Dendritic cell treated with granulocyte-macrophage colony-stimulating factor and Interleukin-4, amounts not matched to agents 40 ng/mL and 50 ng/mL, for 4 days (primary cell): Measurements from ENCODE around the gene PDIA2.
"Not testable (repeated sequence)": the region's sequence is repeated elsewhere in the genome, so short reads cannot be mapped to it uniquely, and the experiment has no call there.

ENCODE experiments used
- H3K27ac Mint-ChIP-seq: one replicate; pipeline ENCODE4 v1.8.0; 2022; ENCODE audit warnings: mild to moderate bottlenecking, mixed read lengths
- H3K27me3 Mint-ChIP-seq: one replicate; pipeline ENCODE4 v1.8.0; 2022; ENCODE audit warnings: mild to moderate bottlenecking, mixed read lengths
- H3K36me3 Mint-ChIP-seq: one replicate; pipeline ENCODE4 v1.8.0; 2022; ENCODE audit warnings: low read depth, mixed read lengths
- H3K4me1 Mint-ChIP-seq: one replicate; pipeline ENCODE4 v1.8.0; 2022; ENCODE audit warnings: low read depth, mixed read lengths
- H3K4me3 Mint-ChIP-seq: one replicate; pipeline ENCODE4 v1.8.0; 2022; ENCODE audit warnings: mild to moderate bottlenecking, moderate library complexity, mixed read lengths
- H3K9me3 Mint-ChIP-seq: one replicate; pipeline ENCODE4 v1.8.0; 2022; ENCODE audit warnings: mixed read lengths
- intact Hi-C: fragments of 100-400 bp; cut with micrococcal nuclease; formaldehyde crosslinking; loops from one replicate; pipeline ENCODE4 v1.15.0; 2022

Gene PDIA2

DNA sequence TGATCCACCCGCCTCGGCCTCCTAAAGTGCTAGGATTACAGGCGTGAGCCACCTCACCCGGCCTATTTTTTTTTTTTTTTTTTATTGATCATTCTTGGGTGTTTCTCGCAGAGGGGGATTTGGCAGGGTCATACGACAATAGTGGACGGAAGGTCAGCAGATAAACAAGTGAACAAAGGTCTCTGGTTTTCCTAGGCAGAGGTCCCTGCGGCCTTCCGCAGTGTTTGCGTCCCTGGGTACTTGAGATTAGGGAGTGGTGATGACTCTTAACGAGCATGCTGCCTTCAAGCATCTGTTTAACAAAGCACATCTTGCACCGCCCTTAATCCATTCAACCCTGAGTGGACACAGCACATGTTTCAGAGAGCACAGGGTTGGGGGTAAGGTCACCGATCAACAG, 24.9 kb upstream of the PDIA2 start:
- H3K4me3 Mint-ChIP-seq, H3K27me3 Mint-ChIP-seq, H3K27ac Mint-ChIP-seq, H3K4me1 Mint-ChIP-seq, H3K9me3 Mint-ChIP-seq, intact Hi-C loops: not testable (repeated sequence)
- peaks cover 97% of the 10 kb centered on the region for H3K36me3 Mint-ChIP-seq

DNA sequence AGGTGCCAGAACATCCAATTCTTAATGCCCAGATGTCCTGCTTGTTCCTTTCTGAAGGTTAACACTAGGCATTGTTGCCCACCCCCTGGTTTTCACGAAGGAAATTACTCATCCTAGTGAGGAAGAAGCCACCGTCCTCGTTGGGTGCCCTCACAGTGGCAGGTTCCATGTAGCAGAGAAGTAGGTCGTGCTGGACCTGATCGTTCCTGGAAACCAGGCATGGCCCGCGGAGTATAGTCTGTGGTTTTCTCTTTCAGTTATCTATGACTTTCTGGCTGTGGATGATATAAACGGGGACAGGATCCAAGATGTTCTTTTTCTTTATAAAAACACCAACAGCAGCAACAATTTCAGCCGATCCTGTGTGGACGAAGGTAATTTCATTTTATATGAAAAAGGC, 23.7 kb upstream of the PDIA2 start:
- no peaks in the 10 kb centered on the region for H3K27me3 Mint-ChIP-seq
- H3K4me3 Mint-ChIP-seq, result no peak overlapping the region
- intact Hi-C loops, result no loop called here
- peaks cover 100% of the 10 kb centered on the region for H3K36me3 Mint-ChIP-seq
- no peaks in the 10 kb centered on the region for H3K4me1 Mint-ChIP-seq
- no peaks in the 10 kb centered on the region for H3K9me3 Mint-ChIP-seq
- H3K27ac Mint-ChIP-seq, result no peak overlapping the region

DNA sequence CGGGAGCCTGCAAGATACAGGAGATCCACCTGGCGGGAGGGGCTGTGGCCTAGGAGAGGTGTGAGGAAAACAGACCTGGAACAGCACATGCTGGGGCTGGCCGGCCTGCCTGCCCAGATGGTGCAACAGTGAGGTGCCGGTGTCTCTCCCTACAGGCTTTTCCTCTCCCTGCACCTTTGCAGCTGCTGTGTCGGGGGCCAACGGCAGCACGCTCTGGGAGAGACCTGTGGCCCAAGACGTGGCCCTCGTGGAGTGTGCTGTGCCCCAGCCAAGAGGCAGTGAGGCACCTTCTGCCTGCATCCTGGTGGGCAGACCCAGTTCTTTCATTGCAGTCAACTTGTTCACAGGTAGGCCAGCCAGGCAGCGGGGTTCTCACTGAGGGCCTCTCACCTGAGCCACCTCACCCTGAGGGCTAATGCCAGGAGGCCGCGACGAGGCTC, 23.1 kb upstream of the PDIA2 start:
- Mint-ChIP-seq H3K36me3 (peaks cover 100% of the 10 kb centered on the region), H3K9me3 (no peaks in the 10 kb centered on the region), H3K27ac (no peak overlapping the region), H3K4me1 (no peaks in the 10 kb centered on the region), H3K27me3 (no peaks in the 10 kb centered on the region), H3K4me3 (no peak overlapping the region)
- intact Hi-C loops, result no loop called here

GRCh38 chr16:260326-260725, 22.6 kb upstream of the PDIA2 start:
- Mint-ChIP-seq H3K36me3 (peaks cover 100% of the 10 kb centered on the region), H3K27me3 (no peaks in the 10 kb centered on the region), H3K27ac (no peak overlapping the region), H3K4me1 (no peaks in the 10 kb centered on the region), H3K4me3 (no peak overlapping the region), H3K9me3 (no peaks in the 10 kb centered on the region)
- intact Hi-C loops, result no loop called here

DNA sequence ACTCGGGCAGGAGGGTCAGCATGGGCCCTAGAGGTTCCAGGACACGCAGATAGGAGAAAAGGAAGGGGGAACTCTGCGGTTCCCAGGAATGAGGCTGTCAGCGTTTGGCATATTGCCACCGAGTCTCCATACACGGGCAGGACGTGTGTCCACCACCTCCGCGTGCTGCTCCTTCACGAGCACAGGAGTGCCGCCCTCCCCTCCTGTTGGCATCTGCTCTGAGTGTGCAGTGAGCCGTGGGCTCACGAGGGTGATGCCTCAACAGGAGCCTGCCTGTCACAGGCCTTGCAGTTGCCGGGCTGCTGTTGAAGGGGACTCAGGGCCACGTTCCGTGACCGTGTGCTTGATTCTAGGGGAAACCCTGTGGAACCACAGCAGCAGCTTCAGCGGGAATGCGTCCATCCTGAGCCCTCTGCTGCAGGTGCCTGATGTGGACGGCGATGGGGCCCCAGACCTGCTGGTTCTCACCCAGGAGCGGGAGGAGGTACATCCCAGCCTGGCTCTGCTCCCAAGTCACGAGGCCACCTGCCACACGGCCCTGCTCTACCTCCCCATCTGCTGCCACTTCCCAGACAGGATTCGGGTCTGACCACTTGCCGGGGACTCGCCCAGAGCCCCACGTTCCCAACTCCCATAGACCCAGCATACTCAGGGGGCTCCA, 21.8 kb upstream of the PDIA2 start:
- H3K36me3 Mint-ChIP-seq, result peaks cover 100% of the 10 kb centered on the region
- H3K9me3 Mint-ChIP-seq, result no peaks in the 10 kb centered on the region
- no peak overlapping the region for H3K4me3 Mint-ChIP-seq
- no peaks in the 10 kb centered on the region for H3K4me1 Mint-ChIP-seq
- intact Hi-C loops, result no loop called here
- no peak overlapping the region for H3K27ac Mint-ChIP-seq
- no peaks in the 10 kb centered on the region for H3K27me3 Mint-ChIP-seq

DNA sequence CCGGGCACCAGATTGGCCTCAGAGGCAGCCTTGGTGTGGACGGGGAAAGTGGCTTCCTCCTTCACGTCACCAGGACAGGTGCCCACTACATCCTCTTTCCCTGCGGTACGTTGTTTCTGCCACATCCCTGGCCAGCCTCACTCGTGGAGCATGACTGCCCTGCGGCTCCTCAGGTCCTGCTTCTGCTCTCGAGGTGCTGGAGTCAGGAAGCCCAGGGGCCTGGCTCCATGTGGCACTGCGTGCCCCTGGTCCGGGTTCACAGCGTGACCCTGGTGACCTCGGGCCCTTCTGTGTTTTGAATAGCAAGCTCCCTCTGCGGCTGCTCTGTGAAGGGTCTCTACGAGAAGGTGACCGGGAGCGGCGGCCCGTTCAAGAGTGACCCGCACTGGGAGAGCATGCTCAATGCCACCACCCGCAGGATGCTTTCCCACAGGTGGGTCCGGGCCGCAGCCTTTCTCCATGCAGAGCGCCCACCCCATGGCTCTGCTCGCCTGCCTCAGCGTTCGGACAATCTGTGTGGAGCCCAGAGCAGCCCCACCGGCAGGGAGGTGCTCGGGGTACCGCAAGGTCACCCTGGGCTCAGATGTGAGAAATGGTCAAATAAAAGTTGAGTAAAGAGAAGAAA, 20.7 kb upstream of the PDIA2 start:
- H3K36me3 Mint-ChIP-seq, result peaks cover 90% of the 10 kb centered on the region
- intact Hi-C loops, result no loop called here
- H3K9me3 Mint-ChIP-seq, result no peaks in the 10 kb centered on the region
- H3K27me3 Mint-ChIP-seq, result no peaks in the 10 kb centered on the region
- no peaks in the 10 kb centered on the region for H3K4me1 Mint-ChIP-seq
- no peak overlapping the region for H3K4me3 Mint-ChIP-seq
- no peak overlapping the region for H3K27ac Mint-ChIP-seq

GRCh38 chr16:263182-263774, 19.7 kb upstream of the PDIA2 start:
- H3K9me3 Mint-ChIP-seq, result no peaks in the 10 kb centered on the region
- intact Hi-C loops, result no loop called here
- no peak overlapping the region for H3K27ac Mint-ChIP-seq
- no peaks in the 10 kb centered on the region for H3K4me1 Mint-ChIP-seq
- H3K36me3 Mint-ChIP-seq, result peaks cover 80% of the 10 kb centered on the region
- no peak overlapping the region for H3K4me3 Mint-ChIP-seq
- no peaks in the 10 kb centered on the region for H3K27me3 Mint-ChIP-seq

- Mint-ChIP-seq H3K9me3 (no peaks in the 10 kb centered on the region), H3K4me3 (no peak overlapping the region), H3K27ac (no peak overlapping the region), H3K4me1 (no peaks in the 10 kb centered on the region), H3K27me3 (no peaks in the 10 kb centered on the region), H3K36me3 (peaks cover 73% of the 10 kb centered on the region)
- intact Hi-C loops, result no loop called here
Measured at GRCh38 chr16:263944-264343, 19.0 kb upstream of the PDIA2 start.

DNA sequence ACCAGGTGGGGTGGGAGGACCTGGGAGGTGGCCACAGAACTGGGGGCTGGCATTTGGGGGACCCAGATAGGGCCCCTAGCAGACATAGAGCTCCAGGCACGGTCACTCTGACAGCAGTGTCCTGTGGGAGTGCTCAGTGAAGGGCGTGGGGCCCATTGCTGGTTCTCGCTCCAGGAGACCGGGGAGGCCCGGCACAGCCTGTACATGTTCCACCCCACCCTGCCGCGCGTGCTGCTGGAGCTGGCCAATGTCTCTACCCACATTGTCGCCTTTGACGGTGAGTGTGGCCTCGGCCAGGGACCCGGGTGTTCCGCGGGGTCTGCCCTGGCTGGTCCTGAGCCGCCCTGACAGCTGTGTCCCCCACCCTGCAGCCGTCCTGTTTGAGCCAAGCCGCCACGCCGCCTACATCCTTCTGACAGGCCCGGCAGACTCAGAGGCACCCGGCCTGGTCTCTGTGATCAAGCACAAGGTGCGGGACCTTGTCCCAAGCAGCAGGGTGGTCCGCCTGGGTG, 18.5 kb upstream of the PDIA2 start:
- H3K9me3 Mint-ChIP-seq, result no peaks in the 10 kb centered on the region
- no peak overlapping the region for H3K4me3 Mint-ChIP-seq
- H3K27me3 Mint-ChIP-seq, result no peaks in the 10 kb centered on the region
- H3K4me1 Mint-ChIP-seq, result no peaks in the 10 kb centered on the region
- intact Hi-C loops, result no loop called here
- peaks cover 67% of the 10 kb centered on the region for H3K36me3 Mint-ChIP-seq
- no peak overlapping the region for H3K27ac Mint-ChIP-seq

DNA sequence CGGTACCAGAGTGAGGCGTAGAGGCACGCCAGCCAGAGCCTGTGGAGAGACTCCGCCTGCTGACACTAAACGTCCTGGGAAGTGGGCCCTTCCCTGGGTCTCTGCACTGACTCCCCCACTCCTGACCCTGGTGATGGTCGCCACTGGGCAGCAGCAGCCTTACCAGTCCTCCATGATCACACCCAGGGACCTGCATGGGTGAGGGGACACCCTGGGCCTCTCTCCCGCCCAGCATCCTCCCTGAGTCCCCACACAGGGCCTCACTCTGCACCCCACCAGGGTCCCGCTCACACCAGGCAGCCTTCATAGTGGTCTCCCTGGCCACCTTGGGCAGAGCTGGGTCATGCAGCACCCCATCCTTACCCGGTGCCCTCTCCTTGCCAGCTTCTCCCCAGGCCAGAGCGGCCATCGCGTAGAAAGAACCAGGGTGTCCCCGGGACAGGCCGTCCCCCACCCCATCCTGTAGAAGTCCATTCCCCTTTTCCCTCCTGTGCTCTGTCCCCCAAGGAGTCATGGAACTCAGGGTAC, 17.9 kb upstream of the PDIA2 start:
- intact Hi-C loops, result no loop called here
- H3K27me3 Mint-ChIP-seq, result no peaks in the 10 kb centered on the region
- no peaks in the 10 kb centered on the region for H3K9me3 Mint-ChIP-seq
- no peak overlapping the region for H3K4me3 Mint-ChIP-seq
- H3K4me1 Mint-ChIP-seq, result no peaks in the 10 kb centered on the region
- no peak overlapping the region for H3K27ac Mint-ChIP-seq
- peaks cover 62% of the 10 kb centered on the region for H3K36me3 Mint-ChIP-seq

- H3K9me3 Mint-ChIP-seq, result no peaks in the 10 kb centered on the region
- no peak overlapping the region for H3K4me3 Mint-ChIP-seq
- H3K27ac Mint-ChIP-seq, result no peak overlapping the region
Measured at GRCh38 chr16:265711-266110, 17.3 kb upstream of the PDIA2 start.

DNA sequence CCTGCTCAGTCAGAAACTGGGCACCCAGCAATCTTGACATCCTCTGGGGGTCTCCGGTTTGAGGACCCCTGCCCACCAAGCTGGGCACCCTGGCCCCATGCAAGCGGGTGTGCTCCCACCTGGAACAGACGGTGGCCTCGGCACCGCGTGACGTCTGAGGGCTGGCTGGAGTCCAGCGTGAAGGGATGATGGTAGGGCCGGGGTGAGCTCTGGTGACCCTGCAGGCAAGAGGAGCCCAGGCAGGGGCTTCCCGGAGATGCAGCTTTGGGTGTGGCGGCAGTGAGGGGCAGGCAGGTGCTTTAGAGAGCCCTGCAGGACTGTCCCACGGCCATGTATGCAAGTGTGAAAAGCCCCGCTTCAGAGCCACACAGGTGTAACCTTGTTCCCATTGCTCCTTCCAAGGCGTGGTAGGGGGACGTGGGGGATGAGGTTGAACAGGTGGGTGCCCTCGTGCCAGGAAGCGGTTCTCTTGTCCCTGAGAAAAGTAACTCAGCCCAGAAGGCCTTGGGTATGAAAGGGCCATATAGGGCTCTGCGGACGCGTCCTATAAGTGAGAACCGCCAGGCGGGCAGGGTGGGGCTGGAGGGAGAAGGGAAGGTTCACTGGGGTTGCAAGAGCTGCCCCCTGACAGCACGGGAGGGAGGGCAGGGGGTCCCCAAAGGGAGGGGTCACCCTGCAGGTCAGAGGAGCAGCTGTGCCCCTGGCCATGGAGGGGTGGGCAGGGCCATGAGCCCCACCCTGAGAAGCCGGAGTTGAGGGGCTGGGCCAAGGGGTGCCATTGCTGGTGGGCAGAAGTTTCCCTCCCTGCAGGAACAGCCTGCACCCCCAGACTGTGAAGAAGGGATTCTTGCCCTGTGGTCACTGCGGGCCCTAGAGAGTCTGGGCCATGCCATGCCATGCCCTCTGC, 16.5 kb upstream of the PDIA2 start:
- H3K27me3 Mint-ChIP-seq, result no peaks in the 10 kb centered on the region

More at GRCh38 chr16:265711-266110, 17.3 kb upstream of the PDIA2 start:
- no peaks in the 10 kb centered on the region for H3K27me3 Mint-ChIP-seq
- peaks cover 55% of the 10 kb centered on the region for H3K36me3 Mint-ChIP-seq
- no peaks in the 10 kb centered on the region for H3K4me1 Mint-ChIP-seq
- intact Hi-C loops, result no loop called here

DNA sequence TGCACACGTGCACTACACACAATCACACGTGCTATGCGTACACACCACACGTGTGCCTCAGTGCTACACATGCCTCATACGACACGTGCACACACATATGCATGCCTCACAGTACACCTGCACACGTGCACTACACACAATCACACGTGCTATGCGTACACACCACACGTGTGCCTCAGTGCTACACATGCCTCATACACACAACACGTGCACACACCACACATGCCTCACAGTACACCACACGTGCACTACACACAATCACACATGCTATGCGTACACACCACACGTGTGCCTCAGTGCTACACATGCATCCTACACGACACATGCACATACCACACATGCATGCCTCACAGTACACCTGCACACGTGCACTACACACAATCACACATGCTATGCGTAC, 15.4 kb upstream of the PDIA2 start:
- H3K4me3 Mint-ChIP-seq, H3K27ac Mint-ChIP-seq, H3K9me3 Mint-ChIP-seq, H3K27me3 Mint-ChIP-seq, H3K4me1 Mint-ChIP-seq, intact Hi-C loops: not testable (repeated sequence)
- peaks cover 37% of the 10 kb centered on the region for H3K36me3 Mint-ChIP-seq

More for the DNA sequence above, 16.5 kb upstream of the PDIA2 start:
- Mint-ChIP-seq H3K9me3 (no peaks in the 10 kb centered on the region), H3K4me3 (no peak overlapping the region), H3K36me3 (peaks cover 47% of the 10 kb centered on the region), H3K27ac (no peak overlapping the region), H3K4me1 (no peaks in the 10 kb centered on the region)
- intact Hi-C loops, result no loop called here
